Smooth muscle cell (in vitro differentiated cells): ENCODE results near the gene LONRF2. TPM values are rescaled to one million over a fixed set of nuclear protein-coding genes. Genes with fewer than 3 reads are reported as not detected.

Source experiments
- DNase-seq: peaks from one replicate; lab custom pipeline; 2025; ENCODE audit not compliant: unreplicated experiment; lab: John Stamatoyannopoulos, UW
- H2AFZ ChIP-seq: fragments of 200-600 bp; sonication (generic); 2 replicates; pipeline ENCODE4 v1.6.0; 2016; ENCODE audit warnings: antibody characterized with exemption, low read depth, mild to moderate bottlenecking
- H3F3A ChIP-seq: fragments of 200-600 bp; sonication (generic); 2 replicates; pipeline ENCODE4 v1.6.0; 2017; ENCODE audit warnings: antibody characterized with exemption, low read depth
- H3K27ac ChIP-seq: fragments of 200-600 bp; sonication (generic); 2 replicates; pipeline ENCODE4 v1.5.1; 2016; ENCODE audit warnings: low read depth, mild to moderate bottlenecking
- H3K27me3 ChIP-seq: fragments of 200-600 bp; sonication (generic); 2 replicates; pipeline ENCODE4 v1.6.1; 2016; ENCODE audit warnings: low read depth, mild to moderate bottlenecking
- H3K36me3 ChIP-seq: fragments of 200-600 bp; sonication (generic); 2 replicates; pipeline ENCODE4 v1.5.1; 2016; ENCODE audit warnings: low read depth
- H3K4me1 ChIP-seq: fragments of 200-600 bp; sonication (generic); 2 replicates; pipeline ENCODE4 v1.5.1; 2016; ENCODE audit warnings: low read depth
- H3K4me2 ChIP-seq: fragments of 200-600 bp; sonication (generic); 2 replicates; pipeline ENCODE4 v1.6.0; 2016; ENCODE audit warnings: mild to moderate bottlenecking
- H3K4me3 ChIP-seq: fragments of 200-600 bp; sonication (generic); 2 replicates; pipeline ENCODE4 v1.5.1; 2016; ENCODE audit warnings: mild to moderate bottlenecking
- H3K79me2 ChIP-seq: fragments of 200-600 bp; sonication (generic); 2 replicates; pipeline ENCODE4 v1.6.0; 2016; ENCODE audit warnings: low read depth, mild to moderate bottlenecking
- H3K9ac ChIP-seq: fragments of 200-600 bp; sonication (generic); 2 replicates; pipeline ENCODE4 v1.6.0; 2016; ENCODE audit warnings: low read depth
- H3K9me3 ChIP-seq: fragments of 200-600 bp; sonication (generic); replicated peaks from 2 replicates; pipeline ENCODE4 v1.5.1; 2016; ENCODE audit warnings: low read depth
- H4K20me1 ChIP-seq: fragments of 200-600 bp; sonication (generic); 2 replicates; pipeline ENCODE4 v1.6.0; 2016; ENCODE audit warnings: low read depth
- CTCF ChIP-seq: fragments of 200-600 bp; sonication (generic); IDR thresholded peaks from 2 replicates; pipeline ENCODE4 v1.5.1; 2017; ENCODE audit warnings: borderline replicate concordance, mild to moderate bottlenecking, antibody characterized with exemption; ENCODE audit not compliant: insufficient read depth, poor library complexity, severe bottlenecking
- WGBS: methylation state at CpG from one replicate; pipeline ENCODE4 v1.1.7; 2016; ENCODE audit warnings: low lambda C conversion rate; 5-methylcytosine and 5-hydroxymethylcytosine counted together
- polyA plus RNA-seq: library from polyadenylated mRNA; unstranded; fragments of >200 nt; fragmentation: Nextera tagmentation; extraction: Ambion mirVana; gene quantifications from 2 replicates; pipeline ENCODE4 v1.2.1, GENCODE V29; 2016
- small RNA-seq: library from RNA; depleted of rRNA; stranded (forward); fragments of <200 nt; gene quantifications from one replicate; pipeline ENCODE3, GENCODE V24; 2014
- total RNA-seq: library from RNA; depleted of rRNA; stranded (reverse); fragments of >200 nt; gene quantifications from 2 replicates; pipeline ENCODE4 v1.2.3, GENCODE V29; 2014

Gene LONRF2
- total and polyA plus RNA-seq, 2 experiments from 2014 or later, result 0.06 to 1.4 TPM

- H3K4me1 ChIP-seq, result no peaks in the 10 kb centered on the region
- H3K36me3 ChIP-seq, result no peaks in the 10 kb centered on the region
- no peaks in the 10 kb centered on the region for H3K79me2 ChIP-seq
- no peak overlapping the region for H3K4me2 ChIP-seq
- H3K9ac ChIP-seq, result no peak overlapping the region
- no peak overlapping the region for H2AFZ ChIP-seq
- 80% methylated on average over 3 of the region's 3 CpGs for WGBS
- TF ChIP-seq CTCF, result no peak
- DNase-seq, result no peak
- H3K4me3 ChIP-seq, result no peak overlapping the region
- H3F3A ChIP-seq, result no peaks in the 10 kb centered on the region
- peaks cover 62% of the 10 kb centered on the region for H3K27me3 ChIP-seq
- H4K20me1 ChIP-seq, result no peaks in the 10 kb centered on the region
- H3K9me3 ChIP-seq, result no peaks in the 10 kb centered on the region
- H3K27ac ChIP-seq, result no peak overlapping the region
These were observed 97.2 kb downstream of the LONRF2 start for GRCh38 chr2:100224988-100225710.

GRCh38 chr2:100223502-100223901 is 98.8 kb downstream of the LONRF2 start:
- Histone ChIP-seq H3K9ac (no peak overlapping the region), H3K27ac (no peak overlapping the region), H3K79me2 (no peaks in the 10 kb centered on the region), H4K20me1 (no peaks in the 10 kb centered on the region), H3K4me2 (no peak overlapping the region), H3K36me3 (no peaks in the 10 kb centered on the region), H3K4me1 (no peaks in the 10 kb centered on the region), H2AFZ (no peak overlapping the region), H3K9me3 (no peaks in the 10 kb centered on the region), H3K4me3 (no peak overlapping the region), H3K27me3 (peaks cover 68% of the 10 kb centered on the region), H3F3A (no peaks in the 10 kb centered on the region)
- no peak for DNase-seq
- WGBS, result 87% methylated on average over 6 of the region's 6 CpGs
- TF ChIP-seq CTCF, result no peak

Small RNA genes within 50 kb of the gene (small RNA-seq; reads per million reads assigned to genes)
- not detected for gene AC012493.2

Other genes with a start within 250 kb of the LONRF2 start
- 0.27 and 2.6 TPM in 2 replicates for gene AFF3, start 179.9 kb downstream of the LONRF2 start, total RNA-seq
- gene AFF3, start 179.9 kb downstream of the LONRF2 start, polyA plus RNA-seq, result 0.39 TPM in 1 of 2 replicates, not detected in the other
- gene CHST10, start 95.2 kb upstream of the LONRF2 start, total RNA-seq, result 9.5 and 11.2 TPM in 2 replicates
- gene CHST10, start 95.2 kb upstream of the LONRF2 start, polyA plus RNA-seq, result 5.4 and 8.9 TPM in 2 replicates
- not detected in 2 replicates for gene NMS, start 148.0 kb upstream of the LONRF2 start, total RNA-seq
- not detected in 2 replicates for gene NMS, start 148.0 kb upstream of the LONRF2 start, polyA plus RNA-seq
- 8.8 and 15.4 TPM in 2 replicates for gene PDCL3, start 240.5 kb upstream of the LONRF2 start, total RNA-seq
- gene PDCL3, start 240.5 kb upstream of the LONRF2 start, polyA plus RNA-seq, result 12.6 and 26.2 TPM in 2 replicates